HepG2 (cell line): Measurements from ENCODE around the gene NACC2. TPM values are rescaled to one million over a fixed set of nuclear protein-coding genes. Genes with fewer than 3 reads are reported as not detected.

Experiments
- CBFB ChIP-seq: sonication (generic); formaldehyde crosslinking; IDR thresholded peaks from 2 replicates; pipeline ENCODE4 v1.4.0; 2020; ENCODE audit warnings: missing genetic modification reagents
- CCAR2 ChIP-seq: fragments of 200-400 bp; formaldehyde crosslinking; optimal IDR thresholded peaks from 2 replicates; pipeline ENCODE3; 2018; ENCODE audit warnings: low read depth, mild to moderate bottlenecking, low read length, moderate library complexity
- HDAC2 ChIP-seq: sonication (generic); formaldehyde crosslinking; IDR thresholded peaks from 2 replicates; pipeline ENCODE4 v1.4.0; 2020; ENCODE audit warnings: missing genetic modification reagents
- HNRNPH1 ChIP-seq: fragments of 200-400 bp; formaldehyde crosslinking; optimal IDR thresholded peaks from 2 replicates; pipeline ENCODE3; 2017; ENCODE audit warnings: mild to moderate bottlenecking, low read depth, low read length
- MED1 ChIP-seq: sonication (generic); formaldehyde crosslinking; IDR thresholded peaks from 2 replicates; pipeline ENCODE4 v1.4.0; 2020; ENCODE audit warnings: missing genetic modification reagents
- MIER3 ChIP-seq: IDR thresholded peaks from 2 replicates; pipeline ENCODE4 v1.6.1; 2016; ENCODE audit warnings: missing compliant biosample characterization, borderline replicate concordance
- MLXIP ChIP-seq: sonication (generic); formaldehyde crosslinking; IDR thresholded peaks from 2 replicates; pipeline ENCODE4 v1.9.0; 2021; ENCODE audit warnings: missing genetic modification reagents, borderline replicate concordance
- PLRG1 ChIP-seq: fragments of 450-650 bp; conservative IDR thresholded peaks from 2 replicates; pipeline ENCODE4 v1.6.1; 2016
- PRDM15 ChIP-seq: sonication (generic); formaldehyde crosslinking; IDR thresholded peaks from 2 replicates; pipeline ENCODE4 v1.4.0; 2020; ENCODE audit warnings: missing genetic modification reagents
- RARG ChIP-seq: sonication (generic); formaldehyde crosslinking; IDR thresholded peaks from 2 replicates; pipeline ENCODE4 v1.4.0; 2020; ENCODE audit warnings: low read depth, mild to moderate bottlenecking, missing genetic modification reagents
- RCOR2 ChIP-seq: IDR thresholded peaks from 2 replicates; pipeline ENCODE4 v1.6.1; 2016; ENCODE audit warnings: missing biosample characterization, missing genetic modification reagents
- RFX1 ChIP-seq: fragments of 450-650 bp; IDR thresholded peaks from 2 replicates; pipeline ENCODE4 v1.6.1; 2017
- RFX5 ChIP-seq: IDR thresholded peaks from 2 replicates; pipeline ENCODE4 v1.6.1; 2011; ENCODE audit warnings: low read depth, low read length, improper control_type of control experiment
- SMYD3 ChIP-seq: sonication (generic); formaldehyde crosslinking; IDR thresholded peaks from 2 replicates; pipeline ENCODE4 v1.8.1; 2023; ENCODE audit warnings: mild to moderate bottlenecking, missing genetic modification reagents
- THRA ChIP-seq: sonication (generic); formaldehyde crosslinking; IDR thresholded peaks from 2 replicates; pipeline ENCODE4 v1.4.0; 2020; ENCODE audit warnings: missing genetic modification reagents, borderline replicate concordance
- TRIM24 ChIP-seq: sonication (generic); formaldehyde crosslinking; IDR thresholded peaks from 2 replicates; pipeline ENCODE4 v1.8.0; 2022; ENCODE audit warnings: mild to moderate bottlenecking, missing genetic modification reagents
- ZBTB2 ChIP-seq: sonication (generic); formaldehyde crosslinking; IDR thresholded peaks from 2 replicates; pipeline ENCODE4 v1.8.0; 2022; ENCODE audit warnings: low read depth, missing genetic modification reagents
- ZNF282 ChIP-seq: fragments of 450-650 bp; IDR thresholded peaks from 2 replicates; pipeline ENCODE4 v1.6.1; 2018; ENCODE audit not compliant: partially characterized antibody
- ZNF570 ChIP-seq: sonication (generic); formaldehyde crosslinking; IDR thresholded peaks from 2 replicates; pipeline ENCODE4 v1.4.0; 2020; ENCODE audit warnings: mild to moderate bottlenecking, missing genetic modification reagents, borderline replicate concordance
- ZNF761 ChIP-seq: sonication (generic); formaldehyde crosslinking; conservative IDR thresholded peaks from 2 replicates; pipeline ENCODE4 v1.4.0; 2020; ENCODE audit warnings: mild to moderate bottlenecking, missing genetic modification reagents
- ZNF839 ChIP-seq: sonication (generic); formaldehyde crosslinking; IDR thresholded peaks from 2 replicates; pipeline ENCODE4 v1.4.0; 2020; ENCODE audit warnings: missing genetic modification reagents, mild to moderate bottlenecking, borderline replicate concordance
- polyA plus RNA-seq, 8 experiments: library from polyadenylated mRNA; depleted of rRNA in 3 of 8; stranded (reverse) in 7 of 8; unstranded in 1 of 8; fragments of >200 nt; fragmentation: Illumina TruSeq in 4 of 8; extraction: Trizol in 4 of 8; gene quantifications; 2 replicates each; pipeline versions ENCODE4 v1.2.1 to v1.2.3, GENCODE V29; 2011 to 2016; ENCODE audit warnings: low read depth in 4 of 8, missing spikeins in 1 of 8, mixed read lengths in 1 of 8; ENCODE audit not compliant: insufficient read depth in 1 of 8
- total RNA-seq, 5 experiments: library from RNA; depleted of rRNA; stranded (reverse); fragments of >200 nt; fragmentation: Illumina TruSeq; extraction: Trizol; gene quantifications; 2 replicates each; pipeline ENCODE4 v1.2.3, GENCODE V29; 2016; ENCODE audit warnings: low read depth in 1 of 5

Gene NACC2
- total and polyA plus RNA-seq, 2 of the 13 experiments (the other 11 are each of a cell fraction or from before 2014, with no cell fraction given), result 5.9 to 12.3 TPM

GRCh38 chr9:136118320-136119060 is 23.4 kb upstream of the NACC2 start, which contains the start of gene TMEM250 (continued):
- no peak for TF ChIP-seq RCOR2
- TF ChIP-seq MED1 (CRISPR knock-in tag), result peak; percentile 72
- no peak for TF ChIP-seq CCAR2
- TF ChIP-seq MLXIP, result no peak
- TF ChIP-seq ZNF839 (CRISPR knock-in tag), result no peak
- TF ChIP-seq RFX5, result no peak
- peak; percentile 41; the same call in 1 of the 2 replicates for TF ChIP-seq THRA
- TF ChIP-seq MIER3 (CRISPR knock-in tag), result peak; percentile 75; the same call in 1 of the 2 replicates
- TF ChIP-seq RFX1, result peak; percentile 78
- TF ChIP-seq ZNF761 (CRISPR knock-in tag), result peak; percentile 89
- no peak for TF ChIP-seq ZNF282
- no peak for TF ChIP-seq TRIM24 (CRISPR knock-in tag)
- no peak for TF ChIP-seq PLRG1
- no peak; the same call in 1 of the 2 replicates for TF ChIP-seq PRDM15 (CRISPR knock-in tag)
- no peak for TF ChIP-seq ZNF570 (CRISPR knock-in tag)
- TF ChIP-seq HDAC2 (CRISPR knock-in tag), result peak; percentile 78
- TF ChIP-seq SMYD3 (CRISPR knock-in tag), result peak; percentile 25; the same call in 1 of the 2 replicates
- TF ChIP-seq HNRNPH1, result no peak
- peak; percentile 95 for TF ChIP-seq CBFB (CRISPR knock-in tag)
- 0 out of 2 replicates have a peak, but pooled peaks have one; percentile 15 for TF ChIP-seq RARG (CRISPR knock-in tag)
- peak; percentile 100 for TF ChIP-seq ZBTB2 (CRISPR knock-in tag)
